NCI-H1930 (cell line): ENCODE data around the gene BACE1-AS.
"Not testable (repeated sequence)": the region's sequence is repeated elsewhere in the genome, so short reads cannot be mapped to it uniquely, and the experiment has no call there.

Experiments
- DNase-seq, 2 experiments: peaks; one replicate each; lab custom pipeline; 2025; lab: John Stamatoyannopoulos, UW

Gene BACE1-AS

DNA sequence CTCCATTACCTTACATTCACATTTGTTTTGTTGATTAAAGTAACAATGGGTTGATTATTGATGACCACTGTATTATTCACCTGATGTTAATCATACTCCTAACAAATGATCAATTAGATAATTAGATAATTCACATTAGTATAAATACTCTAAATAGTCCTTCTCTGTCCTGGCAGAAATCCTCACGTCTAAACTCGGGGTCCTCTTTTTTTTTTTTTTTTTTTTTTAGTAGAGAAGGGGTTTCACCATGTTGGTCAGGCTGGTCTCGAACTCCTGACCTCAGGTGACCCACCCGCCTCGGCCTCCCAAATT lies 36.1 kb downstream of the BACE1-AS start:
- DNase-seq: not testable (repeated sequence)

DNA sequence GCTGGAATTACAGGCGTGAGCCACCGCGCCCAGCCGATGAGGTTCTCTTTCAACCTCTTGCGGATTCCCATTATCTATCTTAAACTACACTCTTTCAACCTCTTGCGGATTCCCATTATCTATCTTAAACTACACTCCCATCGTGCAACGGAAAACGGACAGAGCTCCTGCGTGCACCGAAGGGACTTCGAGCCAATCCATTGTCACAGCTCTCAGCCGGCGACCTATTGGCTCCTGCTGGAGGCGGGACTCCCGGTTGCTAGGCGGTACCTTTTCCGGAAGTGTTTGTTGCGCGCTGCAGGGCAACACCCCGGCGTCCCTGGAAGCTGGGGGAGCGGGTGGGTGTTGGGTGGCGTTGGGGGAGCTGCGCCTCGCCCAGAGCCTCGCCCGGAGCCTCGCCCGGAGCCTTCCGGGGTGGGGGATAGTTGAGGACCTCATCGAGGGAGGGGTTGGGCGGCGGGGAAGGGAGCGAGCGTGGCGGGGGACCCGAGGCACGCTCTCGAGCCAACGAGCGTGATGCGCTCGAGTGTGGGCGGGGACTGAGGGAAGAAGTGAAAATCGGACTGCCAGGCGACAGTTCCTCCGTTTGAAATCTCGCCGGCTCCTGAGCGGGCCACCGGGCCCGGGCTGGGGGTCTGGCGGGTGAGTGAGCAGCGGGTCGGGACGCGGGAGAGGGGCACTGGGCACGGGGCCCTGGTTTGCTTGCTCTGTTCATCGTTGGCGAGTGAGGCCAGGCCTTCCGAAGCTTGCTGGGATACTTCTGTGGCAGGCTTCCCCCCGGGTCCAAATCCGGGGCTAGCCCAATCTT lies 36.6 kb downstream of the BACE1-AS start, which contains the start of gene CEP164:
CEP164 (plus strand) TSS at position 288 of the 808 bp plus-strand sequence. CDS start 10,733 bp downstream, outside the sequence.
- DNase-seq: peak; percentile 91 to 93

DNA sequence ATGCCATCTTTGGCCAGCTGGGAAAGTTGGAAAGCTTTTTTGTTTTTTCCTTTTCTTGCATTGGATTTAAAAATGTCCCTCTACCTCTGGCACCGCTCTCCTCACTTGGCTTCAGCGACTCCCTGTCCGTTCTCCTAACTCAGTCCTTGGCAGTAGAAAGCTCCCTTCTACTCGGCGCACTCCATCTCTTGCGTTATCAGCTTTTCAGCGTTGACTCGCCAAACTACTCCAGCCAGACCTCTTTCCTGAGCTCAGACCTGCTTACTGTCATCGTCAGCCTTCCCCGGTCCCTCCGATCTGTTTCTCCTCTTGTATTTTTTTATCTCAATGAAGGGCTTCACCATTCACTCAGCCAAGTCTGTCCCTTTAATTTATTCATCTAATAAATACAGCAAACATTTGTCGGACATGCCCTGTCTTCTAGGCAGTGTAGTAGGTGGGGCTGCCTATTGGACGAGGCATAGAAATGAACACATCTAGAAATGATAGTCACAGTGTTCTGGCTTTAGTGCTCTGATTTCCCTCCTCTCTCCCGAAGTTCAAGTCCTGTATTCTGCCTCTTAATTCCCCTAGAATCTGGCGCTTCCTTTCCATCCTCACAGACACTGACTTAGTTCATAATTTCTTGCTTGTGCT lies 37.3 kb downstream of the BACE1-AS start:
- no peak for DNase-seq

DNA sequence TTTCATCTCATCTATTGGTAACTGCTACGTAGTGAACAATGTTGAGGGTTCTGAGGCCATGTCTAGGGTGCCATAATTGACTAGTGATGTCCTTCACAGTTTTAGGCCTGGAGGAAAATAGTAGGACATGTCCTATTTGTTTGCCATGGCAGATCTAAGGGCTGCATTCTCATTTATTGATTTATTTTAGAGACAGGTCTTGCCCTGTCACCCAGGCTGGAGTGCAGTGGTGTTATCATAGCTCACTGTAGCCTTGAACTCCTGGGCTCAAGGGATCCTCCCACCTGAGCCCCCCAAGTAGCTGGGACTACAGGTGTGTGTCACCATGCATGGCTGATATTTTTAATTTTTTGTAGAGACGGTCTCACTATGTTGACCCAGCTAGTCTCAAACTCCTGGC lies 41.7 kb downstream of the BACE1-AS start:
- no peak for DNase-seq

DNA sequence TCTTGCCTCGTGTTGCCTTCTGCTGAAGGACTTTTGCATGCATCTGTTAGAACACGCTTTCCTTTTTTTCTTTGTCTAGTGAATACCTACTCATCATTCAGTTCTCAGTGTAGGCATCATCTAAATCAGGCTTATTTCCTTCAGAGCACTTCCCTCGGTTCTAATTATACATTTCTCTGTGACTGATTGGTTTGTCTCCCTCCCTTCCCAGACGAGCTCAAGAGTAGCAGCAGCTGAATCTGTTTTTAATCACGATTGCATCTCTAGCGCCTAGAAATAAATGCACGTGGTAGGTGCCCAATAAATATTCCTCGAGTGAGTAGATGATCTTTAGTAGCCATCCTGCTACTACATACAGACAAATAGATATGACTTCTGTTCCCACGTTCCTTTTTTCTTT lies 42.8 kb downstream of the BACE1-AS start:
- DNase-seq: no peak

DNA sequence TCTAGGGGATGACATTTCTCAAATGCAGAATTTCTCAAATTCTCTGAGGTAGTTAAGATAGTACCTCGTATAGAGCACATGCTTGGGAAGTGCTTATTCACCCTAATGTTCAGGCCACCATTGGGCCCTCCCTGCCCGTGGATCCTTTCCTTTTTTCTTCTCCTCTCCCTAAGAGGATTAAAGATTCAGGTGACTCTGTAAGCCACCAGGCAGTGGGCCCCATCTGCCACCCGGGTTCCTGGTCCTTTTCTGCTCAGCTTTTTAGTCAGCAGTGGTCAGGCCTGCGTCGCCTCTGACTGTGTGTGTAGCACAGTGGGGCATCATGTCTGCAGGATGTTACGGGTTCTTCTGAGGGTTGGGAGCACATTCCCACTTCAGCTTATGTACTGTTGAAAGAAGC lies 43.8 kb downstream of the BACE1-AS start:
- DNase-seq: no peak

DNA sequence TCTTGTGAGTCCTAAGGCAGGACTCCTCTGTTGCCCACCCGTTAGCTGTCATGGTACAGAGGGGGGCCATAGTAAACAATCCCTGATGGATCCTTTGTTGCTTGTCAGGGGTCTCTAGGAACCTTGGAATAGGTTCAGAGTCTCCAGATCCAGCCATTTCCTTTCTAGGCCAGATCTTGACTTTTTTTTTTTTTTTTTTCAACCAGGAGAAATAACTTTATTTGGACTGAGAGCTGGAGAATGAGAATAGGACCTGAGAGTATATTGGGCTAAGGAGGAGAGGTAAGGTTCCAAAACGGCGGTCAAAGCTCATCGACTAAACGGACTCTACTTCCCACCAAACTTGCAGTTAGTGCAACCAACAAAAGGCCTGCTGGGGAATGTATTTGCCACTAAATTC lies 44.3 kb downstream of the BACE1-AS start:
- DNase-seq: no peak

DNA sequence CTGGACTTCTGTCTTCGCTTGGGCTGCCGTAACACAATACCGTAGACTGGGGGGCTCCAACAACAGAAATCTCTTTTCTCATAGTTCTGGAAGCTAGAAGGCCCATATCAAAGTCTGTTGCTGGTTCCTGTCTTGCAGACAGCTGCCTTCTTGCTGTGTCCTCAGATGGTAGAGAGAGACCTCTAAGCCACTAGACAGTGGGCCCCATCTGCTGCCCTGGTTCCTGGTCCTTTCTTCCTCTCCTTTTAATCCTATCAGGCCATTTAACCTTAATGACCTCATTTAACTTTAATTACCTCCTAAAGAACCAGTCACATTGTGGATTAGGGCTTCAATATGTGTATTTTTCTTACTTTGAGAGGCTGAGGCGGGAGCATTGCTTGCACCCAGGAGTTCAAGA lies 45.9 kb downstream of the BACE1-AS start:
- DNase-seq: no peak
